ENCODE data around the gene AKAP13.

The AKAP13 gene

DNA sequence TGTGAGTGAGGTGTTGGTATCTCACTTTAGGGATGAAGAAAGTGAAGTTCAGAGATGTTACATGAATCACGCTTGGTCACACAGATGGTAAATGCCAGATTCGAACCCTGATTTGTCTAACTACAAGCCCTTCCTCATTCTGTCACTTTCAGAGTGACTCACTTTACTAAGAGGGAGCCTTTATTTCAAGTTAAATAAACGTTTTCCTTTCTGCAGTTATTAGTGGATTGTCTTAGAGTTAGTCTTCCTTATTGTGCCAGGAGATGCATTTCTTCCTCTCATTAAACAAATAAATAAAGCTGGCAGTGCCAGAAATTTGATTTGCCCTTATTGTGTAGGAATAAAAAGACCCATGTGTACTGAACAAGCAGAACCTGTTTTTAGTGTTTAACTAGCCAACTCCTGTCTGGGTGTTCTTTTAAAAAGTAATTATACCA is 162.5 kb downstream of the AKAP13 start:
- DNase-seq = no peak

DNA sequence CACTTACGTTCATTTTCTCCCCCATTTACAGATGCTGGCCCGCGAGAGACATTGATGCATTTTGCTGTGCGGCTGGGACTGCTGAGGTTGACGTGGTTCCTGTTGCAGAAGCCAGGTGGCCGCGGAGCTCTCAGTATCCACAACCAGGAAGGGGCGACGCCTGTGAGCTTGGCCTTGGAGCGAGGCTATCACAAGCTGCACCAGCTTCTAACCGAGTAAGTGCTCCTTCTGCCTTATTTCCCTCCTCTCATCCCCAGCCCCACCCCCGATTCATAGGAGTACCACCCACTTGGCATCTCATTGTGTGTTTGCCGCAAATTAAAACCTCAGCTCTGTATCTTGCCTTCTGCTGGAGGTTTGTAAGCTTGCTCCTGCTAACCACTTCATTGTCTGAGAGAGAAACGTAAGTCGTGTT is 163.3 kb downstream of the AKAP13 start:
- peak; percentile 47 for DNase-seq

DNA sequence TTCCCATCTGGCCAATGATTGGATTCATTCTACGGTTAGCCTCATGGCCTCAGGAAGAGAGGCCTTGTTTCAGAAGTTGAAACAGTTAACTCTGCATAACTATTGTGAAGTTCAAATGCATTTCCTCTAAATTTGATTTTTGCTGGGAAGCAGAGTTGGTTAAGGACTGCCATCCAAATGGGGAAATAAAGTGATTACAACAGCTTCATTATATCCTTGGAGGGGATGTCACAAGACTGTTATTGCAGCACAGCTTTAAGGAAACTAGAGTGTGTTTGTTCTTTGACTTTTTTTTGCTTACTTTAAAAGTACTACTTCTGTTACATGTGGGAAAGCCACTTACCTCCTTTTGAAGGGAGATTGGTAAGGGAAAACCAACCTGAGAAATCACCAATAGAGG is 164.8 kb downstream of the AKAP13 start:
- no peak for DNase-seq

DNA sequence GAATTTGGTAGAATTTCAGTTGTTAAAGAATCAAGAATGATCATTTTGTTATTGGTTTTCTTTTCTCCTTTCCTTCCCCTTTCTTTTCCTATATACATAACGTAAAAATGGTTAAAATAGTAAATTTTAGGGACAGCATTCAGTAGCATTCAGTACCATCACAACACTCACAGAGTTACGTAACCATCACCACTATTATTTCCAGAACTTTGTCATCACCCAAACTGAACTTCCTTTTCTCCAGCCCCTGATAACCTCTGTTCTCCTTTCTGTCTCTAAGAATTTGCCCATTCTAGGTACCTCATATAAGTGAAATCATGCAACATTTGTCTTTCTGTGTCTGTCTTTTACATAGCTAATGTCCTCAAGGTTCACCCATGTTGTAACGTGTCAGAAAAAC is 165.3 kb downstream of the AKAP13 start:
- DNase-seq = no peak

DNA sequence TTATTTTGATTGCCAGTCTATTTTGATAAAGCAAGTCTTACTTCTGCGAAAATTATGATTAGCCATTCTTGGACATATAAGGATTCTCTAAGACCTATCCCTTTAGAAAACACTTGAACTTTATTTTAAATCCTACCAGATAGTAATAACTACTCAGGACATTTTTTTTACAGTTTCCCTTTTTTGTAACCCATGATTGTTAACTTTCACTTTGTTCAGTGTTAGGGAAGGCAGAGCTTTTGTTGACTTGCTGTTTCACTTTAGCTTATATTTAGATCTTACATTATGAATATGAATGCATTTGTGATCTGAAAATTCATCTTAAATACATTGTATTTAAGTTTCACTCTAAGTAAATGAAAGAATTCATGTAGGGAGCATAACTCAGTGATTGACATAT is 167.0 kb downstream of the AKAP13 start:
- no peak for DNase-seq

DNA sequence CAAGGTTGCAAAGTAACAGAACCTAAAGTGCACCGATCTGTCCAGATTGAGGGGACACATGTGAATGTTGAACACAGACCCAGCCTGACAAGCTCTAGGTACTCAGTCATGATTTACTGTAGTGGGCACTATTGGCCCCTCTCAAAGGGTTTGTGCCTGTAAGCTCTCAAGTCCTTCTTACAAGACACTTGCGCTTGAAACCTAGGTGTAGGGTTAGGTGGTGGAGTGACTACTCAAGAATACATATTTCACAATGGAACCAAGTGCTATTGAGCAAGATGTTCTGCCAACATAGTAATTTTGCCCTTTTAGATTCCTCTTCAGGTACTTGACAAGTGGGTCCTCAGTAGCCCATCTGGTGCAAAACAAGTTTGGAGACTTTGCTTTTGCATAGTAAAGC is 169.9 kb downstream of the AKAP13 start:
- DNase-seq = no peak

DNA sequence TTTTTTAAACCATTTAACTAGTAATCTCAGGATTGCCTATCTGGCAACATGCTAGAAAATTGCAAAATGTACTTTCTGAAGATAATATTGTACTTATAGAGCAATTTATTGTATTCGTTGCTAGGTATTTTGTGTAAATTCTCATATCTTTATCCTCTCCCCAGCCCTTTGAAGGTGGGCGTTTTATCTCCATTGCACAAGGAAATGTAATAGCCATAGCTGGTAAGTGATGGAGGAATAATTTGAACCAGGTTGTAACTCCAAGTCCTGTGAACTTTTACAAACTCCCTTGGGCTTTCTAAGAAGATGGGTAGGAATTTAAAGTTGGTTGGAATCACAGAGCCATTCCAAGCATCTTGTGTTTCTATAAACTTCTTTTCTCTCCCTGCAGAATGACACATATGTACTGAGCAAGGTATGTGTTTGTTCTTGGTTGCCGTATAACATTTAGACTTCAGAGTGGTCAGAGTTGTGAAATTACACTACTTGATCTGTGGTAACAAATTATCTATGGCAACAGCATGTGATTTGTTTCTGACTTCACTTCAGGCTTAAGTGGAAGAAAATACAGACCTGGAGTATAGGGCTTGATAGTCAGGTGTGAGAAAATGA is 170.9 kb downstream of the AKAP13 start:
- DNase-seq = no peak

DNA sequence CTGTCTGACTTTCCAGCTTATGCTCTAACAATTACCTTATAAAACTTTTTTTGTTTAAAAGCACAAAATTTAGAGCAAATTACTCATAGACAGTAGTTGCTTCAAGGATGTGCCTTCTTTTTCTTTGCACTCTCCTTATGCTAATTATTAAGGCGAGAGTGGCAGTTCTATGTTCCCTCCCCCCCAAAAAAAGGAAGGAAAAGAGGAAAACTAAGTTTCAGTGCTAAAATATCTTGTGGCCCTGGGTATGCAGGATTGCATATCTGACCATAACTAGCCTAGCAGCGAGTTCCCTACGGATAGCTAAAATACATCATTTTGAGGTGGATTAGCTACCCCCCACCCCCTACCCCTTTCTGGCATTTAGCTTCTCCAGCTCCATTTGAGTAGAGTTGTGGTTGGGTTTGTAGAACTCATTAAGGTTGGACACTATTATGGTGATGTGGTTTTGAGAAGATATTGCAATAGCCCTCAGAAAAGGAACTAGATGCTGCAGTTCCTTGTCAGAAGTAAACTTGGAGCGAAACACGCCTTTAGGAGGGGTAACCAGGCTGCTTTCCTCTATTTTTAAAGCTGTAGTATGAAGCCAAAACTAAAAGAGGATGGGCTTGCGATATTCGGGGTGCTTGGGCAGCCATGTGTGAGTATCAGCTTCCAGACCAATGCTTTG is 174.6 kb downstream of the AKAP13 start:
- DNase-seq = no peak

DNA sequence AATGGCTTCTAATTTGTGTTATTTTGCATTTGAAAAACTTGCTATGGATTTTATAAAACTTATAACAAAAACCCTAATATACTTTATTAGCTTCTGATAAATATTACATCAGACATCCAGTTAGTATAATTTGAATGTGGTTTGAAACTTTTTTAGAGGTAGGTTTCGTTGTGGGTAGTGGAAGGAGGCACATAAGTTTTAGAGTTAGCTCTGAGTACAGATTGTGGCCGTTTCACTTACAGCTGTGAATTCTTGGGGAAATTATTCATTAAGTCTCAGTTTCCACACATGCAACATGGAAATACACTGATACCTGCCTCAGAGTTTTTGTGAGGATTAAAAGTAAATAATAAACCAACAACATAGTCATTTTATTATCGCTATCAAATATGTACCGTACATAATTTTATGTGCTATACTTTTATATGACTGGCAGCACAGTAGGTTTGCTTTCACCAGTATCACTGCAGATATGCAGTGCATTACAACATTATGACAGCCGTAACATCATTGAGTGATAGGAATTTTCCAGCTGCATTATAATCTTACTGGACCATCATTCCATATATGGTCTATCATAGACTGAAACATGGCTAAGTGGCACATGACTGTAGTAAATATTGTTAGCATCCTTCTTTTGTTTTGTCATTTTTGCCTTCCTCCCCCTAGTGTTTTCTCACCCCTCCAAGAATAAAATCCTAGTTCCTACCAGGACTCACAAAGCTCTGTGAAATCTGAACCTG is 175.6 kb downstream of the AKAP13 start:
- DNase-seq = no peak

DNA sequence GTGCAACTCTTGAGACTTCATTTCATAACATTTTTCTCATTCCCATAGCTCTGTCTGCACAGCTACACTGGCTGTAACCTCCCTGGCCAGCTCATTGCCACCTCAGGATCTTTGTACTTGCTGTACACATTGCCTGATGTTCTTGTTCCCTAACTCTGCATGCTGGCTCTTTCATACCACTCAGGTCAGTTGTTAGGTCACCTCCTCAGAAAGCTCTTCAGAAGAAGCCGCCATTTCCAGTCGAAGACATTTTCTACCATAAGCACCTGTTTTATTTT is 176.2 kb downstream of the AKAP13 start:
- DNase-seq = no peak

DNA sequence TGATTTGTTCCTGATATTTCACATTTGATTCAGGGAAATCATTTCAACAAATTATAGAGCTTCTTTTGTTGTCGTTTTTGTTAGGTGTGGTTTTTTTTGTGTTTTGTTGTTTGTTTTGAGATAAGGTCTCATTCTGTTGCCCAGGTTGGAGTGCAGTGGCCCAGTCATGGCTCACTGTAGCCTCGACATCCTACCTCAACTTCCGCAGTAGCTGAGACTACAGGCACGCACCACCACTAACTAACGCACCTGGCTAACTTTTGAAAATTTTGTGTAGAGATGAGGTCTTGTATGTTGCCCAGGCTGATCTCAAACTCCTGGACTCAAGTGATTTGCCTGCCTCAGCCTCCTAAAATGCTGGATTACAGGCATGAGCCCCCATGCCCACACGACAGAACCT is 177.0 kb downstream of the AKAP13 start:
- no peak for DNase-seq

DNA sequence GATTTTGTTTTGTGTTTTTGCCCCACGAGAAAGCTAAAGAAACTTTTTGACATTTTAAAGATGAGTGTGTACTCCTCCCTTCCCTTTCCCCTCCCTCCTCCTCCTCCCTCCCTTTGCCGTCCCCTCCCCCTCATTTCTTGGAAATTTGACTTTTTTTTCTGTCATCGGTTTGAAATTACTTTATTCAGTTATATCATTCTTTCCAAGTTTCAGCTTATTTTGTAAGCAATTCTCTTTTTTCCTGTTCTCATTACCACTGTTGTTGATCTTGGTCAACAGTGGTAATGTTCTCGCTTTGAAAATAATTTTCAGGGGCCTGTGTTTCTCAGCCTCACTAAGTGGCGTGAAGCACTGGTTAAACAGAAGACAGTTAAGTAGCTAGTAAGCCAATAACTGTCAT is 178.4 kb downstream of the AKAP13 start:
- DNase-seq = no peak

DNA sequence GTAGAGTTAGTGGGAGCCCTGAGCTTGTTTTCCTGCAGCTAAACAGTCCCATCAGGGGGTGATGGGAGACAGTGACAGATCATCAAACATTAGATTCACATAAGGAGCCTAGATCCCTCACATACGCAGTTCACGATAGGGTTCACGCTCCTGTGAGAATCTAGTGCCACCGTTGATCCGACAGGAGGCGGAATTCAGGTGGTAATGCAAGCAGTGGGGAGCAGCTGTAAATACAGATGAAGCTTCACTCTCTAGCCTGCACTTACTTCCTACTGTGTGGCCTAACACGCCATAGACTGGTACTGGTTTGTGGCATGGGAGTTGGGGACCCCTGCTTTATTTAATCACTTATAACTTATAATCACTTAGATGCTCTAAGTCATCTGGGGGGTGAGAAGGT is 179.1 kb downstream of the AKAP13 start:
- DNase-seq = no peak

DNA sequence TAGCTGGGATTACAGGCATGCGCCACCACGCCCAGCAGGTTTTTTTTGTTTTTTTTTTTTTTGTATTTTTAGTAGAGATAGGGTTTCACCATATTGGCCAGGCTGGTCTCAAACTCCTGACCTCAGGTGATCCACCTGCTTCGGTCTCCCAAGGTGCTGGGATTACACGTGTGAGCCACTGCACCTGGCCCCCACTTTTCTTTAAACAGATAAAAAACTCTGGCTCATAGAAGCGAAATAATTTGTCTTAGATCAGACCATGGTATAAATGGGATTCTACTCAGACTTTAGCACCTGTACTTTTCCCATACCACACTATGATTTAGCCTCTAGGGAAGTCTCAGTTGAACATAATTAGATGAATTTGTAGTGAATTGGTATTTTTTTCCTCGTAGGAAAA is 182.4 kb downstream of the AKAP13 start:
- peak; percentile 71 for DNase-seq

DNA sequence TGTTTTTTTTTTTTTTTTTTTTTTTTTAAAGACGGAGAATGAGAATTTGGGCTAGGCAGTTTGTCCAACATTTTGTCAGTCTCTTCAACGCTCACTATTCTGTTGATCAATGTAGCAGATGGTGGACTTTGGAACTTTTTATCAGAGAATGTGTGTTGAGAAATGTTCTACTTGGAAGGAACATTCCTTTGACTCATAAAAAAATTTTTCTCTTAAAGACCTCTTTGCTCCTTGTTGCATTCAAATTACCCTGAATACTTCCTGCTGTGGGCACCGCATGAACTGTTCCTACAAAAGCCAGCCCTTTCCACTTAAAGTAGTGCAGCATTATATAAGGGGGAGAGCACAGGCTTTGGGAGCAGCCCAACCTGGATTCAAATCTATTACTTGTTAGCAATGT is 182.9 kb downstream of the AKAP13 start:
- no peak for DNase-seq

DNA sequence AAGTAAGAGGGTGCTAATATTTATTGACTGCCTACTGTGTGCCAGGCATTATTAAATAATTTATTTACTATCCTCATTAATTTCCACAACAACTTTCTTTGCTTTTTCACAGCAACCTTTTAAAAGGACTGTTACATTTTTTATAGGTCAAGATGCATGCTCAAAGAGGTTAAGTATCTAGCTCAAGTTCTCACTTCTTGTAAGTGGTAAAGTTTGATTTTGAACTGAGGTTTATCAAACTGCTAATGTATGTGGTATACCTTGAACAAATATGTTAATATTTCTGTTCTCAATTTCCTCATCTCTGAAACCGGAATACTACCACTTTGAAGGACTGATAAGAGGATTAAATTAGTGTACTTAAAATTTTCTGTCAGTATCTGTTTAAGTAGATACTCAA is 183.3 kb downstream of the AKAP13 start:
- no peak for DNase-seq

DNA sequence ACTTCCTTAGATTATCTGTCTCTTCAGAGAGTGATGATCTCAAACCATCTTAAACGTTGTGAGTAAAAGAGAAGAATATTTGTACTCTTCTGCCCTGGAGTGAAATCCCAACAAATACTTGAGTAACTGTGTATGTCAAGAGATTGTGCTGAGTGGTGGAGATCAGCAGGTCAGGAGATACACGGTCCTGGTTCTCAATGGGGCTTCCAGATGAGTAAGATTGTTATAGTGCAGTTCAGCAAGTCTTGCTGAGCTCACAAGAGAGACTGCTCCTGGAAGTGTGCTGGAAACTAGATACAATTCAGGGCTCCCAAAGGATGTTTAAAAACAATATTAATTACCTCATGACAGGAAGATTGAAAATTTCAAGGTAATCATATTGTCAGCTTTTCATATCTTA is 184.3 kb downstream of the AKAP13 start:
- no peak for DNase-seq

DNA sequence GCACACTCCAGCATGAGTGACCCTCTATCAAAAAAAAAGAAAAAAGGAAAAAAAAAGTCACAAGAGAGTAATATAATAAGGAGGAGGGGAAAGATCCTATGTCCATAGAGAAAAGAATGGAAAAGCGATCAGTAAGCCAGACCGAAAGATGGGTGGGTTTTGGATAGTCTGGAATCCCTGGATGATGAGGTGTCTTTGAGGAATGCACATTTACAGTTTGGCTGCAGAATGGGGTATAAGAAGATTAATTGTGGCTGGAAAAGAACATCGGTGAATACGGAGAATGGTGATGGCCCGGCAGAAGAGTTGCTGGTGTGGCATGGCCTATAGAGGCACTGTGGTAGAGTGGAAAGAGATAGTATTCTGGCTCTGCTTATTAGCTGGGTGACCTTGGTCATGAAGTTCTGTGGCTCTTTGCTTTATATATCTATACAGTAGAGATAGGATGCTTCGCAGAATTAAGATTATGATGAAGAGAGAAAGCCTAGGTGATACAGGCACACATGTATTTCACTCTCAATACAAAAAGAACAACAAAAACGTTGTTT is 187.9 kb downstream of the AKAP13 start:
- DNase-seq = no peak

DNA sequence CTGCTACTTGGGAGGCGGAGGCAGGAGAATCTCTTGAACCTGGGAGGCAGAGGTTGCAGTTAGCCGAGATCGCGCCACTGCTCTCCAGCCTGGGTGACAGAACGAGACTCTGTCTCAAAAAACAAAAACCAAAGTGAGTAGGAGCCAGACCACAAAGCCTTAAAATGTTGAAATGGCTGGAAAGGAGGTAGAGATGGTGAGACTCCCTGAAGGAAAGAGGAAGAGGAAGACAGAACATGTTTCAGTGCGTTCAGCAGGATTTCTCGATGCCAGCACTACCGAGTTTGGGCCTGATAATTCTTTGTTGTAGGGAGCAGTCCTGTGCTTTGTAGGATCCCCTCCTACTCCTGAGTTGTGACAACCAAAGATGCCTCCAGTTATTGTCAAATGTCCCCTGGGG is 189.9 kb downstream of the AKAP13 start:
- DNase-seq = no peak

DNA sequence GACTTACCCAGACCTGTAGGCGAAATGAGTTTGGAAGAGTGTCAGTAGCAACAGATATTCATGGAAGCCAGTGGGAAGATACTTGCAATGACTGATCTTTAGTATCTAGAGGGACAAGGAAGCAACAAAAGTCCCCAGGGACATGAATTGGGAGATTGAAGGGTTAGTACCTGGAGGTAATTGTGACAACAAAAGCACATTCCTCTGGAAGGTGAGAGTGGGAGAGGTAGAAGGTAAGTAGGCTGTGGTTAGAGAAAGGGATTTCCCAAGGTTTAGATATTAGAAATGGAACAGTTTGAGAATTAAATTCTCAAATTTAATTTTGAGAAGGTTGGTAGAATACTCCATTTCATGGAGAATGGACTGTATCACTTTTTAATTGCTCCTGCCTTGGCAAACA is 191.4 kb downstream of the AKAP13 start:
- DNase-seq = no peak

DNA sequence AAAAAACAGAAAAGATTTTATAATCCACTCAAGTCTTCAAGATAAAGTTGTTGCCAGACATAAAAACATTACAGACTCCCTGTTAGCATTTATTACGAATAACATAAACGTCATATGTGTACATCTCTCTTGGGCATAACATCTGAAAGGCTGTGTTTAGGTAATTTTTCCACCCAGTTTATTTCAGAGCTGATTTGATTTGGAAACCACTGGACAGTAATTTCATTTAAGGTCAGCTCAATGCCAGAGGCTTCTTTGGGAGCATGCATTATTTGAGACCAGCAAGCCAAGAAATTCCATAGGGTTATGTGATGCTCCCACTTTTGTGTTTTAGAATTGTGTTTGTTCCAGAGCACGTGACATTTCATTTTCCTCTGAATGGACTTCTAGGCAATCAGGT is 196.0 kb downstream of the AKAP13 start:
- no peak for DNase-seq

DNA sequence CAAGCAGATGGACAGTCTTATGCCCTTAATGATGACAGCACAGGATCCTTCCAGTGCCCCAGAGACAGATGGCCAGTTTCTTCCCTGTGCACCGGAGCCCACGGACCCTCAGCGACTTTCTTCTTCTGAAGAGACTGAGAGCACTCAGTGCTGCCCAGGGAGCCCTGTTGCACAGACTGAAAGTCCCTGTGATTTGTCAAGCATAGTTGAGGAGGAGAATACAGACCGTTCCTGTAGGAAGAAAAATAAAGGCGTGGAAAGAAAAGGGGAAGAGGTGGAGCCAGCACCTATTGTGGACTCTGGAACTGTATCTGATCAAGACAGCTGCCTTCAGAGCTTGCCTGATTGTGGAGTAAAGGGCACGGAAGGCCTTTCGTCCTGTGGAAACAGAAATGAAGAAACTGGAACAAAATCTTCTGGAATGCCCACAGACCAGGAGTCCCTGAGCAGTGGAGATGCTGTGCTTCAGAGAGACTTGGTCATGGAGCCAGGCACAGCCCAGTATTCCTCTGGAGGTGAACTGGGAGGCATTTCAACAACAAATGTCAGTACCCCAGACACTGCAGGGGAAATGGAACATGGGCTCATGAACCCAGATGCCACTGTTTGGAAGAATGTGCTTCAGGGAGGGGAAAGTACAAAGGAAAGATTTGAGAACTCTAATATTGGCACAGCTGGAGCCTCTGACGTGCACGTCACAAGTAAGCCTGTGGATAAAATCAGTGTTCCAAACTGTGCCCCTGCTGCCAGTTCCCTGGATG is 198.7 kb downstream of the AKAP13 start:
- no peak for DNase-seq

DNA sequence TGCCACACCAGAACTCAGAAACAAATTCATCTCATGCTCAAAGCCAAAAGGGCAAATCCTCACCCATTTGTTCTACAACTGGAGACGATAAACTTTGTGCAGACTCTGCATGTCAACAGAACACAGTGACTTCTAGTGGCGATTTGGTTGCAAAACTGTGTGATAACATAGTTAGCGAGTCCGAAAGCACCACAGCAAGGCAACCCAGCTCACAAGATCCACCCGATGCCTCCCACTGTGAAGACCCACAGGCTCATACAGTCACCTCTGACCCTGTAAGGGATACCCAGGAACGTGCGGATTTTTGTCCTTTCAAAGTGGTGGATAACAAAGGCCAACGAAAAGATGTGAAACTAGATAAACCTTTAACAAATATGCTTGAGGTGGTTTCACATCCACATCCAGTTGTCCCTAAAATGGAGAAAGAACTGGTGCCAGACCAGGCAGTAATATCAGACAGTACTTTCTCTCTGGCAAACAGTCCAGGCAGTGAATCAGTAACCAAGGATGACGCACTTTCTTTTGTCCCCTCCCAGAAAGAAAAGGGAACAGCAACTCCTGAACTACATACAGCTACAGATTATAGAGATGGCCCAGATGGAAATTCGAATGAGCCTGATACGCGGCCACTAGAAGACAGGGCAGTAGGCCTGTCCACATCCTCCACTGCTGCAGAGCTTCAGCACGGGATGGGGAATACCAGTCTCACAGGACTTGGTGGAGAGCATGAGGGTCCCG is 199.7 kb downstream of the AKAP13 start:
- DNase-seq = no peak
